DOHH2 (cell line): Measurements from ENCODE around the gene SLC26A8.

Source experiments
- H3F3A ChIP-seq: fragments of 200-600 bp; sonication (generic), shearing (Covaris generic); 2 replicates; pipeline ENCODE4 v1.6.0; 2016; ENCODE audit warnings: antibody characterized with exemption, mild to moderate bottlenecking; ENCODE audit not compliant: control insufficient read depth, insufficient read depth
- H3K27ac ChIP-seq: fragments of 200-600 bp; sonication (generic); 2 replicates; pipeline ENCODE4 v1.5.1; 2014; ENCODE audit warnings: low read depth, mild to moderate bottlenecking, low read length, moderate library complexity
- H3K27me3 ChIP-seq: fragments of 200-600 bp; sonication (generic); 2 replicates; pipeline ENCODE4 v1.6.1; 2014; ENCODE audit warnings: mild to moderate bottlenecking, low read length, mixed read lengths; ENCODE audit not compliant: control insufficient read depth
- H3K36me3 ChIP-seq: fragments of 200-600 bp; sonication (generic); 2 replicates; pipeline ENCODE4 v1.6.1; 2014; ENCODE audit warnings: mild to moderate bottlenecking, low read length, moderate library complexity, mixed read lengths; ENCODE audit not compliant: control insufficient read depth
- H3K4me1 ChIP-seq: fragments of 200-600 bp; sonication (generic); 2 replicates; pipeline ENCODE4 v1.6.1; 2014; ENCODE audit warnings: mild to moderate bottlenecking, low read length, mixed read lengths; ENCODE audit not compliant: control insufficient read depth
- H3K4me2 ChIP-seq: fragments of 200-600 bp; sonication (generic); 2 replicates; pipeline ENCODE4 v1.6.0; 2014; ENCODE audit warnings: mild to moderate bottlenecking, low read length, moderate library complexity
- H3K4me3 ChIP-seq: fragments of 200-600 bp; sonication (generic); 2 replicates; pipeline ENCODE4 v1.5.1; 2014; ENCODE audit warnings: mild to moderate bottlenecking, low read length, mixed read lengths
- H3K79me2 ChIP-seq: fragments of 200-600 bp; sonication (generic); 2 replicates; pipeline ENCODE4 v1.6.1; 2014; ENCODE audit warnings: mild to moderate bottlenecking, low read length, mixed read lengths; ENCODE audit not compliant: control insufficient read depth
- H3K9me2 ChIP-seq: fragments of 200-600 bp; sonication (generic); replicated peaks from 2 replicates; pipeline ENCODE4 v1.6.1; 2014; ENCODE audit warnings: mild to moderate bottlenecking, low read length, mixed read lengths; ENCODE audit not compliant: control insufficient read depth
- H3K9me3 ChIP-seq: fragments of 200-600 bp; sonication (generic); 2 replicates; pipeline ENCODE4 v1.6.1; 2014; ENCODE audit warnings: antibody characterized with exemption, low read length, mixed read lengths; ENCODE audit not compliant: control insufficient read depth, insufficient read depth
- H4K20me1 ChIP-seq: fragments of 200-600 bp; sonication (generic); 2 replicates; pipeline ENCODE4 v1.6.0; 2014; ENCODE audit warnings: low read depth, mild to moderate bottlenecking, antibody characterized with exemption, low read length, moderate library complexity; ENCODE audit not compliant: control insufficient read depth, insufficient read depth
- EZH2phosphoT487 ChIP-seq: fragments of 200-600 bp; sonication (generic); IDR thresholded peaks from 2 replicates; pipeline ENCODE4 v1.6.1; 2017; ENCODE audit warnings: borderline replicate concordance, mild to moderate bottlenecking, antibody characterized with exemption, low read length, moderate library complexity, mixed read lengths
- TF ChIP-seq, protein P1 (sequence below): fragments of 200-600 bp; sonication (generic); IDR thresholded peaks from one replicate; pipeline ENCODE4 v1.5.1; 2014; ENCODE audit warnings: antibody characterized with exemption, mild to moderate bottlenecking, low read depth, low read length; ENCODE audit not compliant: poor library complexity, severe bottlenecking

Gene SLC26A8

DNA sequence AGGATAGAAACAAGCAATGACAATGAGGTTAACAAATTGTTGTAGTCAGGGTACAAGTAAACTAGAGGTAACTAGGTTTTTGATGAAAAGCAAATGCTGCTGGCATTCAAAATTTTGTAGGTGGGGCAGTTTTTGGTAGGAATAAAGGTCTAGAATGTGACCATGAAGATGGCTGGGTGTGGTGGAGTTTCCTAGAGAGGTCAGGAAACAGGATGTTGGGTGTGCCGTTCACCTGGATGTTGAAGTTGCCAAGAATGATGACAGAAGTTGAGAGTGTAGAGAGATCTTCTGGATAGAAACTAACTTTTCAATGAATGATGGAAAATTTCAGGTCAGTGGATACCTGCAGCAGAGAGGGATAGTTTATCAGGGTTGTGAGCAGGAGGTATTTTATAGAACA lies 25.9 kb upstream of the SLC26A8 start:
- Histone ChIP-seq H4K20me1 (peaks cover 7% of the 10 kb centered on the region), H3K4me2 (no peak overlapping the region), H3K4me1 (no peaks in the 10 kb centered on the region), H3K9me3 (no peaks in the 10 kb centered on the region), H3F3A (no peaks in the 10 kb centered on the region), H3K36me3 (peaks cover 18% of the 10 kb centered on the region), H3K27me3 (no peaks in the 10 kb centered on the region), H3K27ac (no peak overlapping the region), H3K79me2 (peaks cover 68% of the 10 kb centered on the region), H3K4me3 (no peak overlapping the region), H3K9me2 (no peaks in the 10 kb centered on the region)
- TF ChIP-seq EZH2phosphoT487: no peak
- TF ChIP-seq, protein P1, sequence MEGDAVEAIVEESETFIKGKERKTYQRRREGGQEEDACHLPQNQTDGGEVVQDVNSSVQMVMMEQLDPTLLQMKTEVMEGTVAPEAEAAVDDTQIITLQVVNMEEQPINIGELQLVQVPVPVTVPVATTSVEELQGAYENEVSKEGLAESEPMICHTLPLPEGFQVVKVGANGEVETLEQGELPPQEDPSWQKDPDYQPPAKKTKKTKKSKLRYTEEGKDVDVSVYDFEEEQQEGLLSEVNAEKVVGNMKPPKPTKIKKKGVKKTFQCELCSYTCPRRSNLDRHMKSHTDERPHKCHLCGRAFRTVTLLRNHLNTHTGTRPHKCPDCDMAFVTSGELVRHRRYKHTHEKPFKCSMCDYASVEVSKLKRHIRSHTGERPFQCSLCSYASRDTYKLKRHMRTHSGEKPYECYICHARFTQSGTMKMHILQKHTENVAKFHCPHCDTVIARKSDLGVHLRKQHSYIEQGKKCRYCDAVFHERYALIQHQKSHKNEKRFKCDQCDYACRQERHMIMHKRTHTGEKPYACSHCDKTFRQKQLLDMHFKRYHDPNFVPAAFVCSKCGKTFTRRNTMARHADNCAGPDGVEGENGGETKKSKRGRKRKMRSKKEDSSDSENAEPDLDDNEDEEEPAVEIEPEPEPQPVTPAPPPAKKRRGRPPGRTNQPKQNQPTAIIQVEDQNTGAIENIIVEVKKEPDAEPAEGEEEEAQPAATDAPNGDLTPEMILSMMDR: no peak

DNA sequence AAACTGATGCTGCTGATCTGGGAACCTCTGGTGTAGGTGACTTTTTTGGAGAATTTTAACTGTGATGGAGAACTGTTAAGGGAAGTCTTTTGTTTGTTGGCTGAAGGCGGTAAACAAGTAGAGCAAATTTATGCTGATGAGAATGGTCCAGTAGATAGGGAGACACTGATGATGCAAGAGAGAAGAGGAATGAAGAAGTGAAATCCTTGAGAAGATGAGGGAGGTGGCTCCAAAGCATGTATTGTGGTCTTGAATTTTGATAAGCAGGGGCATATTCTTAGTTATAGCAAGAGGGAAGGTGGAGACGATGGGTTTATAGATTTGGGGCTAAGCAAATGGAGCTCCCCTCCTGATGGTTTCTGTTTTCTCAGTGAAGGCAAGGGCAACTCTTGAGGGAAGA lies 25.1 kb upstream of the SLC26A8 start:
- no peak overlapping the region for H3K4me2 ChIP-seq
- H3K36me3 ChIP-seq: peaks cover 15% of the 10 kb centered on the region
- H4K20me1 ChIP-seq: peaks cover 7% of the 10 kb centered on the region
- TF ChIP-seq EZH2phosphoT487: no peak
- TF ChIP-seq, protein P1: no peak
- no peaks in the 10 kb centered on the region for H3K27me3 ChIP-seq
- H3K9me2 ChIP-seq: no peaks in the 10 kb centered on the region
- H3K79me2 ChIP-seq: peaks cover 70% of the 10 kb centered on the region
- H3K27ac ChIP-seq: no peak overlapping the region
- H3K4me3 ChIP-seq: no peak overlapping the region
- H3K4me1 ChIP-seq: no peaks in the 10 kb centered on the region
- H3K9me3 ChIP-seq: no peaks in the 10 kb centered on the region
- H3F3A ChIP-seq: no peaks in the 10 kb centered on the region

DNA sequence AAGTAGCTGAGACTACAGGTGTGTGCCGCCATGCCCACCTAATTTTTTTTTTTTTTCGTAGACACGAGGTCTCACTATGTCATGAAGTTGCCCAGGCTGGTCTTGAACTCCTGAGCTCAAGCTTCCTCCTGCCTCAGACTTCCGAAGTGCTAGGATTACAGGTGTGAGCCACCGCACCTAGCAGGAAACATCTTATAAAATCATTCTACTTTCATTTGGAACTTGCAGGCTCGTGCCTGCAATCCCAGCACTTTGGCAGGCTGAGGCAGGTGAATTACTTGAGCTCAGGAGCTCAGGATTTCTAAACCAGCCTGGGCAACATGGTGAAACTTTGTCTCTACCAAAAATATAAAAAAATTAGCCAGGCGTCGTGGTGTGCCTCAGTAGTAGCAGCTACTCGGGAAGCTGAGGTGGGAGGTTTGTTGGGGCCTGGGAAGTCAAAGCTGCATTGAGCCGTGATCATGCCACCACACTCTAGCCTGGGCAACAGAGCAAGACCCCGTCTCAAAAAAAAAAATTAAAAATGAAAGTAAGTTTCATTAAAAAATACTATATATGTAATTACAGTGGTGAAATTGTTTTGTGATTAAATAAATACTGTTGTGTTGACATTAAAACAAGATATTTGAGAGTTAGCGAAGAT lies 18.3 kb upstream of the SLC26A8 start:
- Histone ChIP-seq H3K27ac (no peak overlapping the region), H3K36me3 (no peaks in the 10 kb centered on the region), H3K9me3 (no peaks in the 10 kb centered on the region), H4K20me1 (peaks cover 5% of the 10 kb centered on the region), H3K4me1 (no peaks in the 10 kb centered on the region), H3K4me2 (no peak overlapping the region), H3K9me2 (no peaks in the 10 kb centered on the region), H3K79me2 (peaks cover 93% of the 10 kb centered on the region), H3K4me3 (no peak overlapping the region), H3F3A (no peaks in the 10 kb centered on the region), H3K27me3 (no peaks in the 10 kb centered on the region)
- TF ChIP-seq, protein P1: no peak
- TF ChIP-seq EZH2phosphoT487: no peak
